K562 (cell line): ENCODE measurements around the gene RHOB.

ENCODE experiments used
- CAMTA2 ChIP-seq: fragments of 250-450 bp; sonication (Bioruptor Pico); conservative IDR thresholded peaks from 2 replicates; pipeline ENCODE4 v1.5.1; 2022
- CEBPB ChIP-seq: fragments of 450-650 bp; IDR thresholded peaks from 2 replicates; pipeline ENCODE4 v1.6.1; 2016; ENCODE audit warnings: missing genetic modification characterization, missing compliant biosample characterization
- SREBF1 ChIP-seq: fragments of 150-350 bp; IDR thresholded peaks from 2 replicates; pipeline ENCODE4 v1.6.1; 2014; ENCODE audit warnings: antibody characterized with exemption, low read depth, low read length, borderline replicate concordance
- TFE3 ChIP-seq: fragments of 450-650 bp; formaldehyde crosslinking; IDR thresholded peaks from 2 replicates; pipeline ENCODE4 v1.4.0; 2020; ENCODE audit warnings: mild to moderate bottlenecking, mixed read lengths
- ZNF165 ChIP-seq: fragments of 250-450 bp; sonication (Bioruptor Pico); IDR thresholded peaks from 2 replicates; pipeline ENCODE4 v1.4.0; 2020; ENCODE audit warnings: borderline replicate concordance
- ZNF354B ChIP-seq: fragments of 250-450 bp; sonication (Bioruptor Pico); IDR thresholded peaks from 2 replicates; pipeline ENCODE4 v1.4.0; 2020
- TF ChIP-seq, protein P1 (sequence below), 3 experiments: IDR thresholded peaks in 2 of 3; conservative IDR thresholded peaks in 1 of 3; 2 replicates each; pipeline ENCODE4 v1.5.1; 2011 to 2012; ENCODE audit warnings: low read length in 3 of 3, mild to moderate bottlenecking in 3 of 3, control low read depth in 2 of 3, improper control_type of control experiment in 1 of 3, inconsistent platforms in 1 of 3, low read depth in 1 of 3, mixed read lengths in 1 of 3, moderate library complexity in 1 of 3; ENCODE audit not compliant: insufficient read depth in 2 of 3
- TF ChIP-seq, protein P2 (sequence below): fragments of 450-650 bp; formaldehyde crosslinking; IDR thresholded peaks from 2 replicates; pipeline ENCODE4 v1.4.0; 2022; ENCODE audit warnings: mild to moderate bottlenecking, moderate library complexity

- no peak for TF ChIP-seq ZNF354B (CRISPR knock-in tag)
- TF ChIP-seq, protein P1, sequence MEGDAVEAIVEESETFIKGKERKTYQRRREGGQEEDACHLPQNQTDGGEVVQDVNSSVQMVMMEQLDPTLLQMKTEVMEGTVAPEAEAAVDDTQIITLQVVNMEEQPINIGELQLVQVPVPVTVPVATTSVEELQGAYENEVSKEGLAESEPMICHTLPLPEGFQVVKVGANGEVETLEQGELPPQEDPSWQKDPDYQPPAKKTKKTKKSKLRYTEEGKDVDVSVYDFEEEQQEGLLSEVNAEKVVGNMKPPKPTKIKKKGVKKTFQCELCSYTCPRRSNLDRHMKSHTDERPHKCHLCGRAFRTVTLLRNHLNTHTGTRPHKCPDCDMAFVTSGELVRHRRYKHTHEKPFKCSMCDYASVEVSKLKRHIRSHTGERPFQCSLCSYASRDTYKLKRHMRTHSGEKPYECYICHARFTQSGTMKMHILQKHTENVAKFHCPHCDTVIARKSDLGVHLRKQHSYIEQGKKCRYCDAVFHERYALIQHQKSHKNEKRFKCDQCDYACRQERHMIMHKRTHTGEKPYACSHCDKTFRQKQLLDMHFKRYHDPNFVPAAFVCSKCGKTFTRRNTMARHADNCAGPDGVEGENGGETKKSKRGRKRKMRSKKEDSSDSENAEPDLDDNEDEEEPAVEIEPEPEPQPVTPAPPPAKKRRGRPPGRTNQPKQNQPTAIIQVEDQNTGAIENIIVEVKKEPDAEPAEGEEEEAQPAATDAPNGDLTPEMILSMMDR (IDR thresholded peaks at IDR 0.05 in 2 of 3, conservative IDR thresholded peaks at IDR 0.05 in 1 of 3; ENCODE audit: insufficient read depth in 2 of 3, low read depth in 1 of 3, low read length in 3 of 3), result no peak
- no peak for TF ChIP-seq TFE3 (CRISPR knock-in tag)
- no peak for TF ChIP-seq SREBF1
- no peak for TF ChIP-seq CEBPB (tag)
- TF ChIP-seq, protein P2, sequence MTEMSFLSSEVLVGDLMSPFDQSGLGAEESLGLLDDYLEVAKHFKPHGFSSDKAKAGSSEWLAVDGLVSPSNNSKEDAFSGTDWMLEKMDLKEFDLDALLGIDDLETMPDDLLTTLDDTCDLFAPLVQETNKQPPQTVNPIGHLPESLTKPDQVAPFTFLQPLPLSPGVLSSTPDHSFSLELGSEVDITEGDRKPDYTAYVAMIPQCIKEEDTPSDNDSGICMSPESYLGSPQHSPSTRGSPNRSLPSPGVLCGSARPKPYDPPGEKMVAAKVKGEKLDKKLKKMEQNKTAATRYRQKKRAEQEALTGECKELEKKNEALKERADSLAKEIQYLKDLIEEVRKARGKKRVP (CRISPR knock-in tag), result no peak
- TF ChIP-seq CAMTA2, result no peak
- no peak for TF ChIP-seq ZNF165 (CRISPR knock-in tag)
Observed at GRCh38 chr2:20465716-20466394, 19.0 kb downstream of the RHOB start.
